H1 (cell line): Measurements from ENCODE around the gene DZIP1L. TPM values are rescaled to one million over a fixed set of nuclear protein-coding genes. Genes with fewer than 3 reads are reported as not detected.

Experiments used
- BRCA1 ChIP-seq: IDR thresholded peaks from 2 replicates; pipeline ENCODE4 v1.6.1; 2012; ENCODE audit warnings: low read depth, low read length, improper control_type of control experiment
- CBX5 ChIP-seq: fragments of 300-800, 300-1000 bp; sonication (generic); IDR thresholded peaks from 2 replicates; pipeline ENCODE4 v1.7.1; 2016; ENCODE audit warnings: antibody characterized with exemption, low read length, low read depth
- CEBPB ChIP-seq: IDR thresholded peaks from 2 replicates; pipeline ENCODE4 v1.6.1; 2012; ENCODE audit warnings: low read depth, low read length
- CHD2 ChIP-seq: IDR thresholded peaks from 2 replicates; pipeline ENCODE4 v1.6.1; 2012; ENCODE audit warnings: low read length, improper control_type of control experiment
- CREB1 ChIP-seq: IDR thresholded peaks from 2 replicates; pipeline ENCODE4 v1.6.1; 2012; ENCODE audit warnings: inconsistent platforms
- KDM5A ChIP-seq: fragments of 200-600 bp; IDR thresholded peaks from 2 replicates; pipeline ENCODE4 v1.7.1; 2012; ENCODE audit warnings: mild to moderate bottlenecking, low read length, inconsistent platforms, mixed read lengths
- SUZ12 ChIP-seq: fragments of 200-600 bp; sonication (generic); IDR thresholded peaks from 2 replicates; pipeline ENCODE4 v1.6.1; 2012; ENCODE audit warnings: mild to moderate bottlenecking, inconsistent platforms, low read length, moderate library complexity, mixed read lengths
- polyA plus RNA-seq, 7 experiments: library from polyadenylated mRNA; depleted of rRNA in 3 of 7; stranded (reverse) in 5 of 7; unstranded in 2 of 7; fragments of >200 nt in 5 of 7; fragments of 200-250 nt in 2 of 7; gene quantifications; 1 replicate in 5 of 7; 2 replicates in 1 of 7; 4 replicates in 1 of 7; pipeline versions ENCODE4 v1.2.1 to v1.2.3, GENCODE V29; 2011 to 2013; ENCODE audit warnings: missing spikeins in 2 of 7, mixed read lengths in 2 of 7
- total RNA-seq: library from RNA; stranded (reverse); fragmentation: NEBNext Ultra II Directional; extraction: Animal tissue kit (Norgen Biotek cat#: 25700); gene quantifications from 2 replicates; pipeline ENCODE4 v1.2.1, GENCODE V29; 2021

The DZIP1L gene
- total and polyA plus RNA-seq, 2 of the 8 experiments (the other 6 are each of a cell fraction or from before 2014, with no cell fraction given): 6.5 to 8.3 TPM

GRCh38 chr3:138031536-138031935 is 83.9 kb downstream of the DZIP1L start (continued):
- TF ChIP-seq CHD2: no peak
- no peak for TF ChIP-seq CREB1
- TF ChIP-seq KDM5A: no peak
- TF ChIP-seq CEBPB: no peak
- TF ChIP-seq CBX5: no peak
- no peak for TF ChIP-seq SUZ12
- no peak for TF ChIP-seq BRCA1
- TF ChIP-seq, all 59 proteins: peak for 0
